Right atrium auricular region (tissue), 2 donors: ENCODE data around the gene CEACAM18. TPM values are rescaled to one million over a fixed set of nuclear protein-coding genes. Genes with fewer than 3 reads are reported as not detected.

Experiments
- DNase-seq: peaks from one replicate; pipeline ENCODE4 v3.0.0-alpha.2; 2019; ENCODE audit warnings: low spot score
- H3K27ac ChIP-seq, 2 donors: fragments of 200-600 bp; sonication (generic); 1 replicate in 1 of 2; 2 replicates in 1 of 2; pipeline ENCODE4 v1.5.1; 2016 to 2019
- H3K27me3 ChIP-seq, 2 donors: fragments of 200-600 bp; sonication (generic); one replicate each; pipeline versions ENCODE4 v1.5.1 to v1.6.0; 2017 to 2019
- H3K36me3 ChIP-seq: fragments of 200-600 bp; sonication (generic); one replicate; pipeline ENCODE4 v1.5.1; 2016
- H3K4me1 ChIP-seq, 2 donors: fragments of 200-600 bp; sonication (generic); one replicate each; pipeline versions ENCODE4 v1.5.1 to v1.6.0; 2017 to 2019
- H3K4me3 ChIP-seq, 2 donors: fragments of 200-600 bp; sonication (generic); 1 replicate in 1 of 2; 2 replicates in 1 of 2; pipeline ENCODE4 v1.5.1; 2017 to 2019; ENCODE audit warnings: mild to moderate bottlenecking in 1 of 2, moderate library complexity in 1 of 2
- H3K9me3 ChIP-seq, 2 donors: fragments of 200-600 bp; sonication (generic); one replicate each; pipeline ENCODE4 v1.5.1; 2019
- total RNA-seq, 2 donors: library from RNA; depleted of rRNA; stranded (reverse); fragments of >200 nt; gene quantifications; one replicate each; pipeline ENCODE4 v1.1.0, GENCODE V29; 2016
- TF ChIP-seq, protein P1 (sequence below), 2 donors: fragments of 200-600 bp; sonication (generic); IDR thresholded peaks; one replicate each; pipeline ENCODE4 v1.5.1; 2019; ENCODE audit warnings: antibody characterized with exemption in 2 of 2

The CEACAM18 gene
- total RNA-seq, 2 donors from 2014 or later, result not detected

DNA sequence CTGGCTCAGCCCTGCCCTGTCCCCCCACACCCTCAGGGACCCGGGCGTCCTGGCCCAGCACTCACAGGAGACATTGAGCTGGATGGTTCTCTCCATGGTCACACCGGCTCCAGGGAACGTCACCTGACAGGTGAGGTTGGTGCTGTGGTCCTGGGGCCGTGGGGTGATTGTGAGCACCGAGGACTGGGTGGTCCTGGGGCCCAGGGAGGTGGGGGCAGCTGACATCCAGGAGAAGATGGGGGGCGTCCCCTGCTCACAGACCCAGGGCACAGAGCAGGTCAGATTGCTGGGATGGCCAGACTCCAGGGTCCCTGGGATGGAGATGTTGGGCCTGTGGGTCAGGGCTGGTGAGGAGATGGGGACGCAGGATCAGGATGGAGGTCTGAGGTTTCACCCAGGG is 52.3 kb downstream of the CEACAM18 start:
- no peak overlapping the region for H3K27ac ChIP-seq
- DNase-seq, result no peak
- TF ChIP-seq, protein P1, sequence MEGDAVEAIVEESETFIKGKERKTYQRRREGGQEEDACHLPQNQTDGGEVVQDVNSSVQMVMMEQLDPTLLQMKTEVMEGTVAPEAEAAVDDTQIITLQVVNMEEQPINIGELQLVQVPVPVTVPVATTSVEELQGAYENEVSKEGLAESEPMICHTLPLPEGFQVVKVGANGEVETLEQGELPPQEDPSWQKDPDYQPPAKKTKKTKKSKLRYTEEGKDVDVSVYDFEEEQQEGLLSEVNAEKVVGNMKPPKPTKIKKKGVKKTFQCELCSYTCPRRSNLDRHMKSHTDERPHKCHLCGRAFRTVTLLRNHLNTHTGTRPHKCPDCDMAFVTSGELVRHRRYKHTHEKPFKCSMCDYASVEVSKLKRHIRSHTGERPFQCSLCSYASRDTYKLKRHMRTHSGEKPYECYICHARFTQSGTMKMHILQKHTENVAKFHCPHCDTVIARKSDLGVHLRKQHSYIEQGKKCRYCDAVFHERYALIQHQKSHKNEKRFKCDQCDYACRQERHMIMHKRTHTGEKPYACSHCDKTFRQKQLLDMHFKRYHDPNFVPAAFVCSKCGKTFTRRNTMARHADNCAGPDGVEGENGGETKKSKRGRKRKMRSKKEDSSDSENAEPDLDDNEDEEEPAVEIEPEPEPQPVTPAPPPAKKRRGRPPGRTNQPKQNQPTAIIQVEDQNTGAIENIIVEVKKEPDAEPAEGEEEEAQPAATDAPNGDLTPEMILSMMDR (IDR thresholded peaks at IDR 0.05), result no peak
- no peaks in the 10 kb centered on the region for H3K36me3 ChIP-seq
- H3K4me1 ChIP-seq, result no peaks in the 10 kb centered on the region
- no peak overlapping the region for H3K4me3 ChIP-seq
- H3K27me3 ChIP-seq, result no peaks in the 10 kb centered on the region
- H3K9me3 ChIP-seq, result peaks cover 0 to 7% of the 10 kb centered on the region in 2 donors

DNA sequence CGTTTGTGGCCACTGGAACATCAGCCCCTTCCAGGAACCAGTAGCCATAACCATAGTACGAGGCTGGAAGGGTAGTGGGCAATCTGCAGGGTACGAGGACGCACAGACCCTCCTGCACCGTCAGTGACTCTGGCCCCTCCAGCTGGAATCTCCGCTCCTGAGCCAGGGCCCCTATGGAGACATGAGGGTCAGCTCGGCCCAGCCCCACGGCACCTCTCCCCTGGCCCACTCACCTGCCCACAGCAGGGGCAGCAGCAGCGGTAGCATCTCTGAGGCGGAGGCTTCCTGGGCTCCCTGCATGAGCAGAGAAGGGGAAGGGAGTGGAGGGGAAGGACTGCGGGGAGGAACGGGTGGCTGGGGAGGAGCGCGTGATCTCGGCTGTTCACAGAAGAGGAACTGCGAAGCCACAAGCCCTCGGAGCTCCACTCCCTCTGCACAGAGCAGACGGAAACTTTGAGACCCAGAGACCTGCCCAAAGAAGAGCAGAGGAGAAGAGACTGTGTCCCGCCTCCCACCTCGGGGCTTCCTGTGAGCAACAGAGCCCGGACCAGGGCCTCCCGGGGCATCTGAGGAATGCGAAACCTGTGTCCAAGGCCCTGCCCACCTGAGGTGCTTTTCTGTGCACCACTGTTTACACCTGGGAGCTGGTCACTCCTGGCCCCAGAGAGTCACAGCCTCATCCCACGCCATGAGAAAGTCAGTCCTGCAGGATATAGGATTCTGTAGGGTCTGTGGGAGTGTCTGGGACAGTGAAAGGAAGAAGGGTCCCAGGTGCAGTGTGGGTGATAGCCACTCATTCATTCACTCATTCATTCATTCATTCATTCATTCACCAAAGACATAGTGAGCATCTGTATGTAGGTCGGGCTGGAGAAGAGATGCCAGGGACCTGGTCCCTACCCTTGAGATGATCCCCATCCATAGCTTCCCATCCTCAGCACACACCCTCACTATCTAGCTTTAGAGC is 53.3 kb downstream of the CEACAM18 start, which contains the start of gene SIGLEC6:
TSS of gene SIGLEC6 (minus strand) at position 322 of the 967 bp plus-strand sequence. CDS start at position 300, 22 bp downstream.
- TF ChIP-seq, protein P1 (IDR thresholded peaks at IDR 0.05), result no peak
- no peaks in the 10 kb centered on the region for H3K4me1 ChIP-seq
- no peak for DNase-seq
- no peaks in the 10 kb centered on the region for H3K27me3 ChIP-seq
- no peak within 1 kb of the TSS for H3K27ac ChIP-seq
- H3K4me3 ChIP-seq, result no peak within 1 kb of the TSS
- no peaks in the 10 kb centered on the region for H3K36me3 ChIP-seq
- peaks cover 0 to 15% of the 10 kb centered on the region in 2 donors for H3K9me3 ChIP-seq

DNA sequence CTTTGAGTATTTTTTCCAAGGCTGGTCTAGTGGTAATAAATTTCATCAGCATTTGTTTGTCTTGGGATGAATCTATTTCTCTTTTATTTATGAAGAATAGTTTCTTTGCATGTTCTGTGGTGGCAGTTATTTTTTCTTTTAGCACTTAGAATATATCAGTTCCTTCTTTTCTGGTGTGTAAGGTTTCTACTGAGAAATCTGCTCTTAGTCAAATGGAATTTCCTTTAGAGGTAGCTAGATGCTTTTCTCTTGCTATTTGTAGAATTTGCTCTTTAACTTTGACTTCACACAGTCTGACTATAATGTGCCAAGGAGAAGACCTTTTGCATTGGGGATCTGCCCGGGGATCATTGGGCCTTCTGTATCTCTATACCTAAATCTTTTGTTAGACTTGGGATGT is 57.2 kb downstream of the CEACAM18 start:
- Histone ChIP-seq H3K36me3 (no peaks in the 10 kb centered on the region), H3K27ac (no peak overlapping the region), H3K27me3 (no peaks in the 10 kb centered on the region), H3K4me1 (no peaks in the 10 kb centered on the region), H3K4me3 (no peak overlapping the region), H3K9me3 (peaks cover 0 to 15% of the 10 kb centered on the region in 2 donors)
- no peak for DNase-seq
- TF ChIP-seq, protein P1 (IDR thresholded peaks at IDR 0.05), result no peak

DNA sequence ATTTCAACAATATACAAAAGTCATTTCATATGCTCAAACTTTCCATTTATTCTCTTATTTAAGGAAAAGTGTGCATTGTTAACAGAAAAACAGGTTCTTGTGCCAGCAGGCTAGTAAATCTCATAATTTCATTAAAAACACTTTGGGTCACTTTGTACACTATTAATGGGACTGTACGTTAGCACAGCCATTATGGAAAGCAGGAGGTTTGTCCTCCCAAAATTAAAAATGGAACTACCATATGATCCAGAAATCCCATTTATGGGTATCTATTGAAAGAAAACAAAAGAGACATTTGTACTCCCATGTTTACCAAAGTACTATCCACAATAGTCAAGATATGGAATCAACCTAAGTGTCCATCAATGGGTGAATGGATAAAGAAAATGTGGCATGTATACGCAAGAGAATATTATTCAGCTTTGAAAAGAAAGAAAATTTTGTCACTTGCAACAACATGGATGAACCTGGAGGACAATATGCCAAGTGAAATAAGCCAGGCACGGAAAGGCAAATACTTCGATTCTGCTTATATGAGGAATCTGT is 61.6 kb downstream of the CEACAM18 start:
- H3K9me3 ChIP-seq, result peaks cover 0 to 11% of the 10 kb centered on the region in 2 donors
- no peak overlapping the region for H3K27ac ChIP-seq
- H3K4me1 ChIP-seq, result no peaks in the 10 kb centered on the region
- DNase-seq, result no peak
- TF ChIP-seq, protein P1 (IDR thresholded peaks at IDR 0.05), result no peak
- H3K4me3 ChIP-seq, result no peak overlapping the region
- no peaks in the 10 kb centered on the region for H3K36me3 ChIP-seq
- no peaks in the 10 kb centered on the region for H3K27me3 ChIP-seq

Other genes starting within 250 kb of the CEACAM18 start
- gene SIGLECL1, start 227.5 kb upstream of the CEACAM18 start, total RNA-seq, result not detected
- gene IGLON5, start 166.9 kb upstream of the CEACAM18 start, total RNA-seq, result under 1 TPM in 1 of 2 donors, not detected in 1; 0.31 TPM
- 1 to 10 TPM in 1 of 2 donors, under 1 TPM in 1; 0.79 to 1.1 TPM for gene VSIG10L, start 136.4 kb upstream of the CEACAM18 start, total RNA-seq
- 100 to 1,000 TPM; 385 TPM for gene ETFB, start 112.2 kb upstream of the CEACAM18 start, total RNA-seq
- not detected for gene CLDND2, start 109.5 kb upstream of the CEACAM18 start, total RNA-seq
- 1 to 10 TPM; 1.4 to 1.8 TPM for gene NKG7, start 105.9 kb upstream of the CEACAM18 start, total RNA-seq
- not detected for gene LIM2, start 90.6 kb upstream of the CEACAM18 start, total RNA-seq
- not detected for gene C19orf84, start 87.9 kb upstream of the CEACAM18 start, total RNA-seq
- gene SIGLEC10, start 60.9 kb upstream of the CEACAM18 start, total RNA-seq, result 1 to 10 TPM in 1 of 2 donors, under 1 TPM in 1; 0.22 to 7.7 TPM
- under 1 TPM; 0.08 to 0.26 TPM for gene SIGLEC8, start 20.1 kb upstream of the CEACAM18 start, total RNA-seq
- not detected for gene SIGLEC12, start 23.3 kb downstream of the CEACAM18 start, total RNA-seq
- gene SIGLEC6, start 53.1 kb downstream of the CEACAM18 start, total RNA-seq, result under 1 TPM; 0.16 to 0.44 TPM
- 1 to 10 TPM; 3.0 to 4.6 TPM for gene ZNF175, start 92.7 kb downstream of the CEACAM18 start, total RNA-seq
- gene SIGLEC5, start 151.9 kb downstream of the CEACAM18 start, total RNA-seq, result 1 to 10 TPM in 1 of 2 donors, not detected in 1; 1.7 TPM
- under 1 TPM; 0.26 to 0.31 TPM for gene SIGLEC14, start 168.3 kb downstream of the CEACAM18 start, total RNA-seq
- 1 to 10 TPM; 3.7 to 6.4 TPM for gene SPACA6, start 214.8 kb downstream of the CEACAM18 start, total RNA-seq
- 10 to 100 TPM; 27.0 to 52.0 TPM for gene HAS1, start 245.5 kb downstream of the CEACAM18 start, total RNA-seq